ENCODE data around the gene RRM1. TPM values are rescaled to one million over a fixed set of nuclear protein-coding genes. Genes with fewer than 3 reads are reported as not detected.
"Not testable (repeated sequence)": the region's sequence is repeated elsewhere in the genome, so short reads cannot be mapped to it uniquely, and the experiment has no call there.

The RRM1 gene
- 28.5 TPM for total RNA-seq
- long read RNA-seq, transcript RRM1-201 (19 exons, 3,076 nt), result major isoform, 42 of 50 reads
- long read RNA-seq, partial matches to known transcripts, result 6 of 50 reads
- long read RNA-seq, other reads (novel, unspliced or antisense), result 2 of 50 reads

GRCh38 chr11:4094348-4095291 lies at the start of gene RRM1:
Gene RRM1, plus strand, starts transcription at chr11:4094799. Its CDS starts 214 bp downstream, at chr11:4095013.
- intact Hi-C loops (cut with micrococcal nuclease), result no loop called here
- peak; percentile 99 for ATAC-seq
- peak; percentile 94 for DNase-seq

GRCh38 chr11:4044976-4045646 lies 49.5 kb upstream of the RRM1 start:
- ATAC-seq (peak; percentile 73), DNase-seq (no peak)
- intact Hi-C loops (cut with micrococcal nuclease), result no loop called here

- no peak for DNase-seq
- ATAC-seq, result no peak
- intact Hi-C loops (cut with micrococcal nuclease), result no loop called here
Observed at GRCh38 chr11:4048340-4048739, 46.3 kb upstream of the RRM1 start.

GRCh38 chr11:4049006-4049405 lies 45.6 kb upstream of the RRM1 start:
- intact Hi-C loops (cut with micrococcal nuclease), result no loop called here
- no peak for DNase-seq
- no peak for ATAC-seq

GRCh38 chr11:4050138-4050537 lies 44.5 kb upstream of the RRM1 start:
- DNase-seq (no peak), ATAC-seq (no peak)
- intact Hi-C loops (cut with micrococcal nuclease), result no loop called here

- DNase-seq, ATAC-seq: not testable (repeated sequence)
Observed at GRCh38 chr11:4053200-4053599, 41.4 kb upstream of the RRM1 start.

GRCh38 chr11:4054643-4055042 lies 40.0 kb upstream of the RRM1 start:
- intact Hi-C loops (cut with micrococcal nuclease), result no loop called here
- DNase-seq (no peak), ATAC-seq (no peak)

More at GRCh38 chr11:4053200-4053599, 41.4 kb upstream of the RRM1 start:
- intact Hi-C loops (cut with micrococcal nuclease), result not testable (repeated sequence)

GRCh38 chr11:4059424-4059823 lies 35.2 kb upstream of the RRM1 start:
- ATAC-seq (no peak), DNase-seq (no peak)
- intact Hi-C loops (cut with micrococcal nuclease), result no loop called here

GRCh38 chr11:4060182-4060923 lies 34.2 kb upstream of the RRM1 start:
- ATAC-seq (no peak), DNase-seq (no peak)
- intact Hi-C loops (cut with micrococcal nuclease), result no loop called here

GRCh38 chr11:4061700-4062099 lies 32.9 kb upstream of the RRM1 start:
- intact Hi-C loops (cut with micrococcal nuclease), result no loop called here
- ATAC-seq (no peak), DNase-seq (no peak)

- ATAC-seq (no peak), DNase-seq (no peak)
- intact Hi-C loops (cut with micrococcal nuclease), result no loop called here
Observed at GRCh38 chr11:4063348-4063747, 31.3 kb upstream of the RRM1 start.

- peak; percentile 34 for ATAC-seq
- intact Hi-C loops (cut with micrococcal nuclease), result no loop called here
- no peak for DNase-seq
Observed at GRCh38 chr11:4064278-4064955, 30.2 kb upstream of the RRM1 start.

- no peak for ATAC-seq
- intact Hi-C loops (cut with micrococcal nuclease), result no loop called here
Observed at GRCh38 chr11:4065086-4065485, 29.5 kb upstream of the RRM1 start.

GRCh38 chr11:4065601-4066377 lies 28.8 kb upstream of the RRM1 start:
- intact Hi-C loops (cut with micrococcal nuclease), result no loop called here
- no peak for DNase-seq
- peak; percentile 86 for ATAC-seq

More at GRCh38 chr11:4065086-4065485, 29.5 kb upstream of the RRM1 start:
- DNase-seq, result no peak

- ATAC-seq (no peak), DNase-seq (no peak)
- intact Hi-C loops (cut with micrococcal nuclease), result no loop called here
Observed at GRCh38 chr11:4066910-4067309, 27.7 kb upstream of the RRM1 start.

GRCh38 chr11:4068962-4069361 lies 25.6 kb upstream of the RRM1 start:
- DNase-seq, result no peak
- no peak for ATAC-seq
- intact Hi-C loops (cut with micrococcal nuclease), result no loop called here

- ATAC-seq (no peak), DNase-seq (no peak)
- intact Hi-C loops (cut with micrococcal nuclease), result no loop called here
Observed at GRCh38 chr11:4071325-4071724, 23.3 kb upstream of the RRM1 start.

GRCh38 chr11:4071914-4072313 lies 22.7 kb upstream of the RRM1 start:
- ATAC-seq (no peak), DNase-seq (no peak)
- intact Hi-C loops (cut with micrococcal nuclease), result loop anchor here (2.0 kb wide), 1 partner anchor 223 kb away; no protein-coding TSS in a partner anchor

Data from left ventricle myocardium superior (tissue), 1 donor.